Liver (tissue), 9 donors: ENCODE results near the gene GSK3B. TPM values are rescaled to one million over a fixed set of nuclear protein-coding genes. Genes with fewer than 3 reads are reported as not detected.

Source experiments
- DNase-seq: peaks from one replicate; pipeline ENCODE4 v3.0.0-alpha.2; 2017; ENCODE audit warnings: low spot score
- H3K27ac ChIP-seq, 2 donors: one replicate each; pipeline ENCODE4 v1.7.0; 2013; ENCODE audit warnings: inconsistent platforms in 2 of 2, low read length in 2 of 2, control low read depth in 1 of 2, low read depth in 1 of 2, mild to moderate bottlenecking in 1 of 2
- H3K27me3 ChIP-seq, 4 donors: one replicate each; pipeline versions ENCODE4 v1.6.1 to v1.7.0; 2013; ENCODE audit warnings: low read length in 3 of 4, inconsistent platforms in 1 of 4, mild to moderate bottlenecking in 1 of 4, moderate library complexity in 1 of 4; ENCODE audit not compliant: control insufficient read depth in 4 of 4, insufficient read depth in 4 of 4
- H3K36me3 ChIP-seq, 4 donors: one replicate each; pipeline versions ENCODE4 v1.6.1 to v1.7.0; 2013; ENCODE audit warnings: low read length in 3 of 4, mild to moderate bottlenecking in 3 of 4, low read depth in 1 of 4, moderate library complexity in 1 of 4; ENCODE audit not compliant: control insufficient read depth in 4 of 4, insufficient read depth in 3 of 4
- H3K4me1 ChIP-seq, 4 donors: one replicate each; pipeline versions ENCODE4 v1.6.1 to v1.7.0; 2013; ENCODE audit warnings: low read length in 3 of 4, mild to moderate bottlenecking in 3 of 4, moderate library complexity in 1 of 4; ENCODE audit not compliant: control insufficient read depth in 4 of 4, insufficient read depth in 4 of 4
- H3K4me3 ChIP-seq, 3 donors: one replicate each; pipeline versions ENCODE4 v1.6.1 to v1.7.0; 2013; ENCODE audit warnings: low read length in 3 of 3, control low read depth in 1 of 3, low read depth in 1 of 3, mild to moderate bottlenecking in 1 of 3
- H3K9ac ChIP-seq, 2 donors: one replicate each; pipeline ENCODE4 v1.7.0; 2013; ENCODE audit warnings: low read length in 2 of 2, mild to moderate bottlenecking in 2 of 2, moderate library complexity in 2 of 2, control low read depth in 1 of 2, low read depth in 1 of 2
- H3K9me3 ChIP-seq, 4 donors: one replicate each; pipeline versions ENCODE4 v1.6.1 to v1.7.0; 2013; ENCODE audit warnings: low read length in 3 of 4; ENCODE audit not compliant: control insufficient read depth in 4 of 4
- ATF3 ChIP-seq: IDR thresholded peaks from 2 replicates; pipeline ENCODE4 v1.6.1; 2016; ENCODE audit warnings: antibody characterized with exemption
- CTCF ChIP-seq: fragments of 150-350 bp; IDR thresholded peaks from 2 replicates; pipeline ENCODE4 v1.5.1; 2017; ENCODE audit warnings: improper control_type of control experiment, low read depth, low read length; ENCODE audit not compliant: missing input control
- EGR1 ChIP-seq, 2 donors: IDR thresholded peaks; 2 replicates each; pipeline ENCODE4 v1.6.1; 2016 to 2018; ENCODE audit warnings: antibody characterized with exemption in 2 of 2, low read depth in 2 of 2
- FOXA1 ChIP-seq: IDR thresholded peaks from 2 replicates; pipeline ENCODE4 v1.6.1; 2016; ENCODE audit warnings: antibody characterized with exemption
- GABPA ChIP-seq, 2 donors: IDR thresholded peaks in 1 of 2; conservative IDR thresholded peaks in 1 of 2; 2 replicates each; pipeline ENCODE4 v1.6.1; 2016; ENCODE audit warnings: antibody characterized with exemption in 2 of 2, mild to moderate bottlenecking in 1 of 2, moderate library complexity in 1 of 2
- HNF4A ChIP-seq, 2 donors: conservative IDR thresholded peaks; 2 replicates each; pipeline ENCODE4 v1.6.1; 2016; ENCODE audit warnings: antibody characterized with exemption in 2 of 2, mild to moderate bottlenecking in 2 of 2
- JUND ChIP-seq, 2 donors: IDR thresholded peaks; 2 replicates each; pipeline ENCODE4 v1.6.1; 2016; ENCODE audit warnings: antibody characterized with exemption in 2 of 2
- REST ChIP-seq: IDR thresholded peaks from 2 replicates; pipeline ENCODE4 v1.6.1; 2016; ENCODE audit warnings: antibody characterized with exemption, mild to moderate bottlenecking
- RXRA ChIP-seq, 2 donors: IDR thresholded peaks; 2 replicates each; pipeline ENCODE4 v1.6.1; 2017 to 2018; ENCODE audit warnings: antibody characterized with exemption in 2 of 2, mild to moderate bottlenecking in 1 of 2
- YY1 ChIP-seq: IDR thresholded peaks from 2 replicates; pipeline ENCODE4 v1.6.1; 2016; ENCODE audit warnings: antibody characterized with exemption, mild to moderate bottlenecking
- ZBTB33 ChIP-seq: IDR thresholded peaks from 2 replicates; pipeline ENCODE4 v1.6.1; 2016; ENCODE audit warnings: antibody characterized with exemption
- WGBS: extraction: QIAGEN DNeasy Blood & Tissue Kit; methylation state at CpG from one replicate; pipeline ENCODE4 v1.1.7; 2013; 5-methylcytosine and 5-hydroxymethylcytosine counted together
- polyA plus RNA-seq, 2 donors: library from polyadenylated mRNA; stranded (reverse) in 1 of 2; unstranded in 1 of 2; fragments of 200-250 nt in 1 of 2; fragments of >200 nt in 1 of 2; fragmentation: Nextera tagmentation in 1 of 2; extraction: Ambion mirVana in 1 of 2; gene quantifications; one replicate each; pipeline versions ENCODE4 v1.2.1 to v1.2.3, GENCODE V29; 2013 to 2015
- total RNA-seq, 2 donors: library from RNA; depleted of rRNA; stranded (reverse); fragments of >200 nt; gene quantifications; one replicate each; pipeline ENCODE4 v1.2.3, GENCODE V29; 2014
- donor health status: healthy.
- donor health status: healthy.
- donor health status: healthy.
- donor health status: healthy.
- donor health status: healthy.

Gene GSK3B
- total and polyA plus RNA-seq, 4 donors = 10.5 to 20.8 (median 18.5) TPM

GRCh38 chr3:120070263-120070981 lies 23.8 kb downstream of the GSK3B start:
- Histone ChIP-seq H3K27ac (no peak overlapping the region), H3K9ac (no peak overlapping the region), H3K9me3 (no peaks in the 10 kb centered on the region), H3K27me3 (no peaks in the 10 kb centered on the region), H3K36me3 (no peaks in the 10 kb centered on the region), H3K4me3 (no peak overlapping the region), H3K4me1 (peaks cover 4 to 12% (median 7%) of the 10 kb centered on the region in 4 donors)
- TF ChIP-seq RXRA (IDR thresholded peaks at IDR 0.05) (peak in 1 of 2 donors; percentile 16), HNF4A (conservative IDR thresholded peaks at IDR 0.05) (peak; percentile 43 to 80), ATF3 (no peak), CTCF (no peak)
- no peak for DNase-seq
- 52% methylated on average over 4 of the region's 4 CpGs for WGBS

GRCh38 chr3:120067083-120067482 lies 27.2 kb downstream of the GSK3B start:
- Histone ChIP-seq H3K4me3 (no peak overlapping the region), H3K9me3 (no peaks in the 10 kb centered on the region), H3K4me1 (peaks cover 4 to 12% (median 7%) of the 10 kb centered on the region in 4 donors), H3K27ac (no peak overlapping the region), H3K9ac (no peak overlapping the region), H3K36me3 (no peaks in the 10 kb centered on the region), H3K27me3 (no peaks in the 10 kb centered on the region)
- no peak for DNase-seq
- 90% methylated on average over 3 of the region's 3 CpGs for WGBS
- TF ChIP-seq YY1 (no peak), ZBTB33 (no peak), EGR1 (IDR thresholded peaks at IDR 0.05; ENCODE audit: low read depth in 2 of 2) (no peak), RXRA (IDR thresholded peaks at IDR 0.05) (no peak)

GRCh38 chr3:120066634-120067033 lies 27.6 kb downstream of the GSK3B start:
- Histone ChIP-seq H3K9me3 (no peaks in the 10 kb centered on the region), H3K9ac (no peak overlapping the region), H3K27me3 (no peaks in the 10 kb centered on the region), H3K36me3 (no peaks in the 10 kb centered on the region), H3K27ac (no peak overlapping the region), H3K4me3 (no peak overlapping the region), H3K4me1 (peaks cover 4 to 12% (median 7%) of the 10 kb centered on the region in 4 donors)
- no peak for DNase-seq
- 97% methylated on average over 4 of the region's 4 CpGs for WGBS
- TF ChIP-seq GABPA (IDR thresholded peaks at IDR 0.05 in 1 of 2, conservative IDR thresholded peaks at IDR 0.05 in 1 of 2) (no peak), ATF3 (no peak), REST (no peak), JUND (IDR thresholded peaks at IDR 0.05) (no peak), FOXA1 (no peak)
